H1 (cell line): ENCODE results near the gene ITPR1. TPM values are rescaled to one million over a fixed set of nuclear protein-coding genes. Genes with fewer than 3 reads are reported as not detected.

Experiments used
- CTCF ChIA-PET: fragments of 300-600 bp; sonication (Branson Sonifier 250); formaldehyde crosslinking; loops from one replicate; lab custom pipeline; 2021; ENCODE audit not compliant: partially characterized antibody; lab: Charles Lee
- POLR2A ChIA-PET: fragments of 300-600 bp; sonication (Branson Sonifier 250); formaldehyde crosslinking; loops from one replicate; lab custom pipeline; 2021; ENCODE audit warnings: inconsistent platforms; ENCODE audit not compliant: partially characterized antibody; lab: Charles Lee
- DNase-seq, 2 experiments: peaks; one replicate each; pipeline versions ENCODE4 v3.0.0 to v3.0.0-alpha.2; 2010 to 2022; ENCODE audit warnings: low spot score in 2 of 2, low read depth in 1 of 2, mixed read lengths in 1 of 2
- FAIRE-seq: peaks from 2 replicates; lab custom pipeline; 2011; peaks lifted over from hg19 to GRCh38; lab: Jason Lieb, UNC
- H2AFZ ChIP-seq: 2 replicates; pipeline ENCODE4 v1.8.1; 2012; ENCODE audit warnings: low read length, inconsistent platforms
- H2AK5ac ChIP-seq: 2 replicates; pipeline ENCODE4 v1.6.1; 2013; ENCODE audit warnings: low read depth, low read length
- H2BK120ac ChIP-seq: replicated peaks from 2 replicates; pipeline ENCODE3; 2013; ENCODE audit warnings: low read depth, low read length, inconsistent platforms
- H2BK12ac ChIP-seq: 2 replicates; pipeline ENCODE4 v1.6.1; 2013; ENCODE audit warnings: low read depth, low read length
- H2BK15ac ChIP-seq: 2 replicates; pipeline ENCODE4 v1.6.1; 2013; ENCODE audit warnings: low read length
- H2BK20ac ChIP-seq: 2 replicates; pipeline ENCODE4 v1.6.1; 2013; ENCODE audit warnings: low read length
- H2BK5ac ChIP-seq: 2 replicates; pipeline ENCODE4 v1.6.1; 2013; ENCODE audit warnings: low read depth, low read length
- H3K14ac ChIP-seq: 2 replicates; pipeline ENCODE4 v1.6.1; 2013; ENCODE audit warnings: inconsistent platforms; ENCODE audit not compliant: insufficient read length
- H3K18ac ChIP-seq: 2 replicates; pipeline ENCODE4 v1.6.1; 2013; ENCODE audit warnings: low read length; ENCODE audit errors: extremely low read depth
- H3K23ac ChIP-seq: 2 replicates; pipeline ENCODE4 v1.6.1; 2013; ENCODE audit warnings: inconsistent platforms; ENCODE audit not compliant: insufficient read length
- H3K23me2 ChIP-seq: 2 replicates; pipeline ENCODE4 v1.6.1; 2013; ENCODE audit warnings: low read depth, low read length
- H3K27ac ChIP-seq: 2 replicates; pipeline ENCODE4 v1.6.1; 2011; ENCODE audit warnings: low read depth, low read length, inconsistent platforms
- H3K27me3 ChIP-seq, 4 experiments: replicated peaks in 1 of 4; 1 replicate in 1 of 4; 2 replicates in 3 of 4; pipeline versions ENCODE4 v1.6.1 to v1.8.1; 2011 to 2013; ENCODE audit warnings: low read length in 3 of 4, mild to moderate bottlenecking in 3 of 4, inconsistent platforms in 2 of 4, mixed read lengths in 2 of 4, moderate library complexity in 1 of 4; ENCODE audit not compliant: control insufficient read depth in 3 of 4, insufficient read depth in 3 of 4; ENCODE audit errors: extremely low read depth in 1 of 4
- H3K36me3 ChIP-seq, 4 experiments: 2 replicates each; pipeline versions ENCODE4 v1.6.1 to v1.8.1; 2011 to 2013; ENCODE audit warnings: mild to moderate bottlenecking in 4 of 4, low read length in 3 of 4, moderate library complexity in 2 of 4, control low read depth in 1 of 4, inconsistent platforms in 1 of 4; ENCODE audit not compliant: insufficient read depth in 4 of 4, control insufficient read depth in 2 of 4
- H3K4ac ChIP-seq: replicated peaks from 2 replicates; pipeline ENCODE3; 2013; ENCODE audit warnings: low read length, low read depth, mixed read lengths, inconsistent platforms; ENCODE audit not compliant: insufficient read length
- H3K4me1 ChIP-seq, 4 experiments: replicated peaks in 1 of 4; 1 replicate in 1 of 4; 2 replicates in 3 of 4; pipeline versions ENCODE4 v1.6.1 to v1.8.1; 2011 to 2013; ENCODE audit warnings: low read length in 3 of 4, inconsistent platforms in 2 of 4, mixed read lengths in 1 of 4; ENCODE audit not compliant: insufficient read depth in 4 of 4, control insufficient read depth in 3 of 4
- H3K4me2 ChIP-seq, 2 experiments: 2 replicates each; pipeline versions ENCODE4 v1.6.1 to v1.8.1; 2011 to 2013; ENCODE audit warnings: low read depth in 2 of 2, low read length in 2 of 2, control low read depth in 1 of 2, inconsistent platforms in 1 of 2, mild to moderate bottlenecking in 1 of 2; ENCODE audit not compliant: insufficient read depth in 1 of 2
- H3K4me3 ChIP-seq, 4 experiments: fragments of 200-600, 300-600 bp in 1 of 4; sonication (generic), shearing (Covaris generic), sonication (Bioruptor Twin) in 1 of 4; 2 replicates each; pipeline versions ENCODE4 v1.5.1 to v1.8.1; 2011 to 2016; ENCODE audit warnings: low read length in 4 of 4, low read depth in 3 of 4, control low read depth in 2 of 4, inconsistent platforms in 2 of 4, mild to moderate bottlenecking in 2 of 4, mixed read lengths in 1 of 4, moderate library complexity in 1 of 4; ENCODE audit not compliant: insufficient read depth in 2 of 4; ENCODE audit errors: extremely low read depth in 1 of 4
- H3K56ac ChIP-seq: replicated peaks from 2 replicates; pipeline ENCODE3; 2013; ENCODE audit warnings: low read depth, mild to moderate bottlenecking, mixed read lengths, low read length, inconsistent platforms; ENCODE audit not compliant: insufficient read length
- H3K79me1 ChIP-seq: 2 replicates; pipeline ENCODE4 v1.6.1; 2013; ENCODE audit warnings: low read depth, low read length, control low read depth
- H3K79me2 ChIP-seq, 2 experiments: 2 replicates each; pipeline versions ENCODE4 v1.6.1 to v1.8.1; 2012 to 2013; ENCODE audit warnings: low read length in 2 of 2, mild to moderate bottlenecking in 2 of 2, inconsistent platforms in 1 of 2; ENCODE audit not compliant: insufficient read depth in 2 of 2, control insufficient read depth in 1 of 2
- H3K9ac ChIP-seq, 4 experiments: replicated peaks in 1 of 4; 1 replicate in 1 of 4; 2 replicates in 3 of 4; pipeline versions ENCODE4 v1.6.1 to v1.8.1; 2011 to 2013; ENCODE audit warnings: low read depth in 3 of 4, low read length in 3 of 4, control low read depth in 2 of 4, mild to moderate bottlenecking in 2 of 4, moderate library complexity in 2 of 4, inconsistent platforms in 1 of 4; ENCODE audit errors: extremely low read depth in 1 of 4
- H3K9me3 ChIP-seq, 2 experiments: 2 replicates each; pipeline versions ENCODE4 v1.6.1 to v1.8.1; 2012 to 2013; ENCODE audit warnings: mild to moderate bottlenecking in 2 of 2, moderate library complexity in 2 of 2, control low read depth in 1 of 2, inconsistent platforms in 1 of 2, low read depth in 1 of 2, low read length in 1 of 2, mixed read lengths in 1 of 2; ENCODE audit not compliant: insufficient read depth in 2 of 2
- H4K20me1 ChIP-seq, 2 experiments: replicated peaks in 1 of 2; 2 replicates each; pipeline versions ENCODE3 to v1.8.1; 2011 to 2013; ENCODE audit warnings: inconsistent platforms in 2 of 2, low read length in 2 of 2, mild to moderate bottlenecking in 1 of 2; ENCODE audit not compliant: insufficient read depth in 2 of 2, control insufficient read depth in 1 of 2
- H4K5ac ChIP-seq: 2 replicates; pipeline ENCODE4 v1.6.1; 2013; ENCODE audit warnings: low read length, low read depth, mixed read lengths, inconsistent platforms; ENCODE audit not compliant: insufficient read length
- H4K8ac ChIP-seq: 2 replicates; pipeline ENCODE4 v1.8.0; 2013; ENCODE audit warnings: mild to moderate bottlenecking, moderate library complexity, low read length, inconsistent platforms; ENCODE audit not compliant: insufficient read depth; ENCODE audit errors: extremely low read depth
- H4K91ac ChIP-seq: replicated peaks from 2 replicates; pipeline ENCODE3; 2013; ENCODE audit warnings: low read length, mixed read lengths, inconsistent platforms; ENCODE audit not compliant: insufficient read length
- BACH1 ChIP-seq: IDR thresholded peaks from 2 replicates; pipeline ENCODE4 v1.6.1; 2012; ENCODE audit warnings: low read length, improper control_type of control experiment
- EZH2 ChIP-seq: fragments of 200-600 bp; sonication (generic); IDR thresholded peaks from 2 replicates; pipeline ENCODE4 v1.7.1; 2012; ENCODE audit warnings: low read depth, mild to moderate bottlenecking, moderate library complexity, low read length, inconsistent platforms; ENCODE audit not compliant: severe bottlenecking
- TAF1 ChIP-seq: IDR thresholded peaks from 2 replicates; pipeline ENCODE4 v1.6.1; 2011; ENCODE audit warnings: mild to moderate bottlenecking, low read depth, low read length
- TEAD4 ChIP-seq: IDR thresholded peaks from 2 replicates; pipeline ENCODE4 v1.6.1; 2012; ENCODE audit warnings: low read depth, low read length, inconsistent platforms, mixed read lengths
- WGBS, 2 experiments: shearing (Covaris generic) in 1 of 2; methylation state at CpG; one replicate each; pipeline versions ENCODE4 v1.1.6 to v1.1.7; 2013 to 2015; ENCODE audit warnings: low lambda C conversion rate in 2 of 2, mixed read lengths in 2 of 2, inconsistent platforms in 1 of 2, low coverage in 1 of 2, missing lambda C conversion rate in 1 of 2; ENCODE audit not compliant: insufficient replicate concordance in 2 of 2, insufficient coverage in 1 of 2, insufficient read length in 1 of 2; ENCODE audit errors: extremely low coverage in 1 of 2, missing lambda C conversion rate in 1 of 2; 5-methylcytosine and 5-hydroxymethylcytosine counted together
- polyA plus RNA-seq, 7 experiments: library from polyadenylated mRNA; depleted of rRNA in 3 of 7; stranded (reverse) in 5 of 7; unstranded in 2 of 7; fragments of >200 nt in 5 of 7; fragments of 200-250 nt in 2 of 7; gene quantifications; 1 replicate in 5 of 7; 2 replicates in 1 of 7; 4 replicates in 1 of 7; pipeline versions ENCODE4 v1.2.1 to v1.2.3, GENCODE V29; 2011 to 2013; ENCODE audit warnings: missing spikeins in 2 of 7, mixed read lengths in 2 of 7
- total RNA-seq: library from RNA; stranded (reverse); fragmentation: NEBNext Ultra II Directional; extraction: Animal tissue kit (Norgen Biotek cat#: 25700); gene quantifications from 2 replicates; pipeline ENCODE4 v1.2.1, GENCODE V29; 2021

Gene ITPR1
- total and polyA plus RNA-seq, 2 of the 8 experiments (the other 6 are each of a cell fraction or from before 2014, with no cell fraction given), result 2.5 to 16.3 TPM

GRCh38 chr3:4887177-4887576, 394.0 kb downstream of the ITPR1 start:
- no peaks in the 10 kb centered on the region for H3K23me2 ChIP-seq
- no peaks in the 10 kb centered on the region for H4K20me1 ChIP-seq
- H2BK12ac ChIP-seq, result no peak overlapping the region
- no peak overlapping the region for H3K4me3 ChIP-seq
- no peak overlapping the region for H2AK5ac ChIP-seq
- H3K36me3 ChIP-seq, result no peaks in the 10 kb centered on the region
- no peak overlapping the region for H3K27ac ChIP-seq
- no peak overlapping the region for H3K56ac ChIP-seq
- H2AFZ ChIP-seq, result no peak overlapping the region
- FAIRE-seq (no peak), DNase-seq (no peak)
- no peak overlapping the region for H4K5ac ChIP-seq
- H2BK20ac ChIP-seq, result no peak overlapping the region
- H3K4me2 ChIP-seq, result no peak overlapping the region
- no peak overlapping the region for H2BK120ac ChIP-seq
- no peaks in the 10 kb centered on the region for H3K9me3 ChIP-seq
- H3K79me1 ChIP-seq, result no peaks in the 10 kb centered on the region
- ChIA-PET CTCF (interaction anchor here (1.0 to 2.2 kb wide), 2 partner anchors 16 to 89 kb away, joined by 3 to 4 read pairs; no protein-coding TSS in a partner anchor), POLR2A (no interaction called here)
- no peaks in the 10 kb centered on the region for H3K79me2 ChIP-seq
- no peak overlapping the region for H3K23ac ChIP-seq
- H3K9ac ChIP-seq, result no peak overlapping the region
- H3K18ac ChIP-seq, result no peak overlapping the region
- no peak overlapping the region for H3K14ac ChIP-seq
- H2BK5ac ChIP-seq, result no peak overlapping the region
- H4K8ac ChIP-seq, result no peak overlapping the region
- no peak overlapping the region for H4K91ac ChIP-seq
- H3K4ac ChIP-seq, result no peak overlapping the region
- H2BK15ac ChIP-seq, result no peak overlapping the region
- H3K27me3 ChIP-seq, result no peaks in the 10 kb centered on the region
- no peaks in the 10 kb centered on the region for H3K4me1 ChIP-seq
- 91% methylated on average over 8 of the region's 8 CpGs; no CpG with 5 or more reads in 1 of the 2 experiments for WGBS, 2 experiments
- TF ChIP-seq BACH1 (no peak), EZH2 (no peak), TEAD4 (no peak), TAF1 (no peak)
